Right cardiac atrium (tissue), 5 donors: ENCODE data around the gene FOXP1. TPM values are rescaled to one million over a fixed set of nuclear protein-coding genes. Genes with fewer than 3 reads are reported as not detected.

ENCODE experiments used
- ATAC-seq, 2 donors: fragments of 200-7000 bp; cut with Tn5 transposase; one replicate each; pipeline versions ENCODE4 v1.8.0 to v1.9.1; 2020; ENCODE audit warnings: moderate library complexity in 2 of 2, mild to moderate bottlenecking in 1 of 2
- DNase-seq, 3 donors: peaks; one replicate each; pipeline ENCODE4 v3.0.0-alpha.2; 2020
- H3K27ac ChIP-seq: one replicate; pipeline ENCODE4 v1.5.1; 2013; ENCODE audit warnings: mild to moderate bottlenecking, low read length, control low read depth, moderate library complexity
- H3K27me3 ChIP-seq: one replicate; pipeline ENCODE4 v1.6.1; 2013; ENCODE audit not compliant: control insufficient read depth, insufficient read depth
- H3K4me1 ChIP-seq: one replicate; pipeline ENCODE4 v1.6.1; 2013; ENCODE audit warnings: low read length; ENCODE audit not compliant: control insufficient read depth, insufficient read depth
- H3K4me3 ChIP-seq: one replicate; pipeline ENCODE4 v1.5.1; 2013; ENCODE audit warnings: low read length, control low read depth
- H3K9me3 ChIP-seq: one replicate; pipeline ENCODE4 v1.6.1; 2013; ENCODE audit warnings: low read length; ENCODE audit not compliant: control insufficient read depth
- WGBS: extraction: QIAGEN DNeasy Blood & Tissue Kit; methylation state at CpG from one replicate; pipeline ENCODE4 v1.1.7; 2013; 5-methylcytosine and 5-hydroxymethylcytosine counted together
- intact Hi-C, 4 donors: fragments of 100-400 bp; cut with DNase I; formaldehyde crosslinking; loops; one replicate each; pipeline versions ENCODE4 v1.11.0 to v1.14.0; 2022 to 2023
- polyA plus RNA-seq: library from polyadenylated mRNA; stranded (reverse); fragments of 200-250 nt; gene quantifications from one replicate; pipeline ENCODE4 v1.2.3, GENCODE V29; 2013
- total RNA-seq, 4 donors: library from RNA; stranded (reverse); fragmentation: NEBNext Ultra II Directional; extraction: Animal tissue kit (Norgen Biotek cat#: 25700); gene quantifications; one replicate each; pipeline ENCODE4 v1.2.1, GENCODE V29; 2021
- donor health status: healthy with polysubstance abuse.
- donor health status: DM: no; HTN: yes; CAD: no.
- donor health status: DM: no; HTN: no; CAD: no.
- donor health status: DM: no; HTN: yes; CAD: no; lungs with severe emphysema.
- donor health status: DM: yes; HTN: yes; CAD: no.

The FOXP1 gene
- total and polyA plus RNA-seq, 5 donors: 13.6 to 63.4 (median 57.4) TPM

DNA sequence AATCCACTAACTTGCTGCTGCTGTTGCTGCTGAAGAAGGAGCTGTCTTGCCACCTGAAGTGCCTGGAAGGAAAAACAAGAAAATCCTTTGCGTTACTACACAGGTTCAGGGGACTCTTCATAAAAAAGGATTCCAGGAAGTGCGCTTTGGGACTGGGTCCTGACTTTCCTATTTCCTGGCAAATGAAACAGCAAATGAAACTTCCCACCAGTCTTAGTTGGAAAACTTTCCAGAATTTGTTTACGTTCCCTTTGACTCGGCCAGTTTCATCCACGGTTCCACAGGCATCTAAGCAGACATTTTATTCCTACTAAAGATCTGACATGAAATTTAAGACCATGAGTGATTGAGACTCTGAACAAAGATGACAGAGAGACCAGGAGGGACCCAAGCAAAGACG is 471.0 kb downstream of the FOXP1 start:
- H3K4me3 ChIP-seq: no peak overlapping the region
- intact Hi-C loops: no loop called here

DNA sequence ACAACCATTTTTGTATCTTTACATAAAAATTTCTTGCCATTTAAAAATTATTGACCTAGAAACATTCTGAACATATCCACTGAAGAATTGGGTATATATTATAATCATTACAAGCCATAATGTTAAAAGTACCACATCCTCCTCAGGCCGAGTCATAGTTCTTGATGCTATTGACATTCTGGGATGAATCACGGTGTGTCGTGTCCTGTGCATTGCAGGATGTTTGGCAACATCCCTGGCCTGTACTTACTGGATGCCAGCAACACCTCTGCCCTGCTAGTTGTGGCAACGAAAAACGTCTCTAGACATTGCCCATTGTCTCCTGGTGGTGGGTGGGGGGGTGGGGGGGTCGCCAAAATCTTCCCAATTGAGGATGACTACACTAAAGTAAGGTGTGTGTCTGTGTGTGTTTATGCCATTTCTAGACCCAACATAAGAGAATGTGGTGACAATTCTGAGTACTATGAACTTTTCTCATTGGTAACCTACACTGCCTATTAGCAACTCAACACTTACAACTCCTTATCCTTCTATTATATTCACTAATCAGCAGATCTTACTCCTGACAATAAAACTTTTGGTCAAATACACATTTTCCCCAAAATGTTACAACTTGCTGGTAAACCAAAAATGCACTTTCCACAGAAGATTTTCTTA is 471.6 kb downstream of the FOXP1 start:
- WGBS: 56% methylated on average over 6 of the region's 6 CpGs
- ATAC-seq (peak in 1 of 2 donors; percentile 79), DNase-seq (no peak)
- Histone ChIP-seq H3K4me3 (no peak overlapping the region), H3K27ac (no peak overlapping the region), H3K9me3 (no peaks in the 10 kb centered on the region), H3K4me1 (peaks cover 10% of the 10 kb centered on the region), H3K27me3 (no peaks in the 10 kb centered on the region)
- intact Hi-C loops: no loop called here

More for the DNA sequence above, 471.0 kb downstream of the FOXP1 start:
- no peak overlapping the region for H3K27ac ChIP-seq
- H3K9me3 ChIP-seq: no peaks in the 10 kb centered on the region
- DNase-seq (no peak), ATAC-seq (peak in 1 of 2 donors; percentile 55)
- H3K4me1 ChIP-seq: peaks cover 10% of the 10 kb centered on the region
- 47% methylated on average over 6 of the region's 6 CpGs for WGBS
- H3K27me3 ChIP-seq: no peaks in the 10 kb centered on the region

DNA sequence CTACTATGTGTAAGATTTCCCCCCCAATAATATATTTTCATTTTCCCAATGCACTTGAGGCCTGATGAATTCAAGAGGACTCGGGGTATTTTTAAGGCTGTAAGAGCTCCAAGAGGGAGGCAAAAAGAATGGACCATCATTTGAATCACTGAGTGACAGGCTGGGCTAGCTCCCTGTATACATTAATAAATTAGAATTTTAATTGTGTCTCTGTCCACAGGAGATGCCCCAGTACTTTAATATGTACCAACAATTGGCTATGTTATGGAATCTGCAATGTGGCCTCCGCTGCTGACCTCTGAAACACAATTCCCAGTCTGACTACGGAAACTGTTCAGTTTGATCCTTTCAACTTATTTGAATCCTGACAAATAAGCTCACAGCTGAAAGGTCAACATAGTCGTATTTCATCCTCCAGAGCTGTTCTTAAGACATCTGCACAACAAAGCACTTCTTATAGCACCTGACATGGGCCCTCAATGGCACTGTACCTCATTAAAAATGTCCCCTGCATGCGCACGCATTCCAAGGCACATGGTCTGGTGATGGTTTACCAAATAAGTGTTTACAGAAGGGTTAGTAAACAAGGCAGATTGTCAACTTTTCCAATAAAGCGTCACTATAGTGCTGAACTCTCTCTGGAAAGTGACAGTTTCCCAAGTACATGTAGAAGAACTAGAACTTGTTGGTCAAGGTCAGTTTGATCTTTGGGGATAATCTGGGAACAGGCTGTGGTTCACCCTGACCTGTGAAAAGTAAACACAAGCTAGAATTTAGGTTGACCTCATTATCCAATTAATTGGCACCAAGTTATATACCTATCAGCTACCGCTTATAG is 472.9 kb downstream of the FOXP1 start:
- 84% methylated on average over 8 of the region's 8 CpGs for WGBS
- Histone ChIP-seq H3K4me1 (peaks cover 10% of the 10 kb centered on the region), H3K27ac (peak overlapping the region; percentile 27), H3K9me3 (no peaks in the 10 kb centered on the region), H3K4me3 (no peak overlapping the region), H3K27me3 (no peaks in the 10 kb centered on the region)
- ATAC-seq (no peak), DNase-seq (no peak)
- intact Hi-C loops: no loop called here

- H3K27me3 ChIP-seq: no peaks in the 10 kb centered on the region
- intact Hi-C loops: no loop called here
- 34% methylated on average over 3 of the region's 3 CpGs for WGBS
- no peak overlapping the region for H3K4me3 ChIP-seq
- ATAC-seq (no peak), DNase-seq (no peak)
- H3K9me3 ChIP-seq: no peaks in the 10 kb centered on the region
- H3K4me1 ChIP-seq: peaks cover 11% of the 10 kb centered on the region
- H3K27ac ChIP-seq: peak overlapping the region; percentile 44
Measured at GRCh38 chr3:71109977-71110285, 473.6 kb downstream of the FOXP1 start.

GRCh38 chr3:71109241-71109976 is 474.1 kb downstream of the FOXP1 start:
- Histone ChIP-seq H3K4me1 (peaks cover 11% of the 10 kb centered on the region), H3K27ac (peak overlapping the region; percentile 44), H3K9me3 (no peaks in the 10 kb centered on the region), H3K4me3 (no peak overlapping the region), H3K27me3 (no peaks in the 10 kb centered on the region)
- ATAC-seq (peak in 1 of 2 donors; percentile 28), DNase-seq (no peak)
- WGBS: 54% methylated on average over 8 of the region's 8 CpGs
- intact Hi-C loops: no loop called here

- Histone ChIP-seq H3K4me1 (peaks cover 18% of the 10 kb centered on the region), H3K27me3 (no peaks in the 10 kb centered on the region), H3K4me3 (peak overlapping the region; percentile 5), H3K27ac (no peak overlapping the region), H3K9me3 (no peaks in the 10 kb centered on the region)
- no peak for DNase-seq
- intact Hi-C loops: no loop called here
- WGBS: 38% methylated on average over 3 of the region's 3 CpGs
- ATAC-seq: peak; percentile 34 to 63
Measured at GRCh38 chr3:71107926-71108325, 475.6 kb downstream of the FOXP1 start.

- Histone ChIP-seq H3K27ac (no peak overlapping the region), H3K27me3 (no peaks in the 10 kb centered on the region), H3K4me3 (no peak overlapping the region), H3K4me1 (peaks cover 19% of the 10 kb centered on the region), H3K9me3 (no peaks in the 10 kb centered on the region)
- ATAC-seq (no peak), DNase-seq (no peak)
- intact Hi-C loops: no loop called here
- WGBS: 75% methylated on average over 6 of the region's 6 CpGs
Measured at GRCh38 chr3:71104976-71105375, 478.6 kb downstream of the FOXP1 start.

GRCh38 chr3:71104556-71104955 is 479.0 kb downstream of the FOXP1 start:
- intact Hi-C loops: no loop called here
- no peaks in the 10 kb centered on the region for H3K9me3 ChIP-seq
- no peaks in the 10 kb centered on the region for H3K27me3 ChIP-seq
- peaks cover 17% of the 10 kb centered on the region for H3K4me1 ChIP-seq
- 64% methylated on average over 3 of the region's 3 CpGs for WGBS
- DNase-seq: no peak
- no peak for ATAC-seq
- no peak overlapping the region for H3K27ac ChIP-seq
- no peak overlapping the region for H3K4me3 ChIP-seq

DNA sequence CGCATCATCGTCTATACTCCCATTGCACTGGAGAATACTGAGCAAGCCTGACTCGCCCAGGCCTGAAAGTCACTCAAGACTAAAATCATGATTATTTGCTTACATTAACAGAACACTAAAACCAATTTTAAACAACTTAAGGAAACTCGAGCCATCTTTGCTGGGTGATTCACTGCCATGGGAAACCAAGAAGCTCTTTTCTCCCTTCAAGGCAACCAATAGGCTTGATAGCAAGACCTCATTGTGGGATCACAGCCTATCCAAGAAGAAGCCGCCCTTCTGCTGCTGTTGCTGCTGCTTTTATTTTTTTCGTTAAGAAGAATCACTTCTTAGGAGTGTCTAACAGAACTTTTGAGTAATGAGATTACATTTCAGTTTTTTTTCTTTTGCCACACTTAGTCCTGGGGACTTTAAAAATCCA is 479.4 kb downstream of the FOXP1 start:
- 68% methylated on average over 6 of the region's 6 CpGs for WGBS

DNA sequence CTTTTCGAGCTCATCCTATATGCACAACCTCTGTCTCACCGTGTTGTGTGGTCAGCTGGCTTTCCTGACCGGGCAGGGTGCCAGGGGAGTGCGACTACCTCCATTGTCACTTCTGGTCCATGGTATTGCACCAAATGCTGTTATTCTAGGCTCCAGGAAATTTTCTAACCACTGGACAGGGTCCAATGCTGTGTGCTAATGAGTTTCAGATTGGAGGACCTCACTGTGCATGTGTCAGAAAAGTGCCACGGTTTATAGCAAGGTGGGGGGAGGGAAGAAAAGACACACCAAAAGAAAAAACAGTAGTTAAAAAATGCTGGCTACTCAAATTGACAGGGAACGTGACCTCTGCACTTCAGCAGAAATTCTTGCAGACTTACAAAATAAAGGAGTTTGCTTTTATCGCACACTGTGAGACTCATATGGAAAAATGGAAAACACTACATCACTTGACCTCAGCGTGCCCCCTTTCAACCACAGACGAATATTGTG is 480.1 kb downstream of the FOXP1 start:
- WGBS: 24% methylated on average over 9 of the region's 9 CpGs
- Histone ChIP-seq H3K4me3 (no peak overlapping the region), H3K4me1 (peaks cover 13% of the 10 kb centered on the region), H3K27ac (no peak overlapping the region), H3K27me3 (no peaks in the 10 kb centered on the region), H3K9me3 (no peaks in the 10 kb centered on the region)
- intact Hi-C loops: no loop called here
- peak; percentile 71 to 80 for ATAC-seq
- DNase-seq: peak; percentile 63 to 87 (median 80)

More for the DNA sequence above, 479.4 kb downstream of the FOXP1 start:
- Histone ChIP-seq H3K27me3 (no peaks in the 10 kb centered on the region), H3K4me1 (peaks cover 15% of the 10 kb centered on the region), H3K27ac (no peak overlapping the region), H3K4me3 (no peak overlapping the region), H3K9me3 (no peaks in the 10 kb centered on the region)
- ATAC-seq: no peak
- intact Hi-C loops: no loop called here
- no peak for DNase-seq
